GM12801 (cell line): ENCODE data around the gene NUP214.

ENCODE experiments used
- CTCF ChIP-seq: IDR thresholded peaks from one replicate; pipeline ENCODE4 v1.5.1; 2011; ENCODE audit warnings: control low read depth; ENCODE audit not compliant: insufficient read length; ENCODE audit errors: extremely low read depth

Gene NUP214

GRCh38 chr9:131144201-131144600 is 18.8 kb downstream of the NUP214 start:
- TF ChIP-seq CTCF, result no peak

GRCh38 chr9:131145245-131145644 is 19.9 kb downstream of the NUP214 start:
- TF ChIP-seq CTCF, result no peak

GRCh38 chr9:131146186-131146585 is 20.8 kb downstream of the NUP214 start:
- TF ChIP-seq CTCF, result no peak

- TF ChIP-seq CTCF, result no peak
Measured at GRCh38 chr9:131148276-131148675, 22.9 kb downstream of the NUP214 start.

- no peak for TF ChIP-seq CTCF
Measured at GRCh38 chr9:131148966-131149687, 23.7 kb downstream of the NUP214 start.

GRCh38 chr9:131149688-131150053 is 24.3 kb downstream of the NUP214 start:
- TF ChIP-seq CTCF, result no peak

GRCh38 chr9:131153595-131153994 is 28.2 kb downstream of the NUP214 start:
- TF ChIP-seq CTCF, result no peak
